Suprapubic skin (tissue), 4 donors: ENCODE data around the gene NIPAL3.
"Not testable (repeated sequence)": the region's sequence is repeated elsewhere in the genome, so short reads cannot be mapped to it uniquely, and the experiment has no call there.

ENCODE experiments used
- CTCF ChIP-seq, 2 donors: fragments of 200-600 bp in 1 of 2; fragments of 450-650 bp in 1 of 2; sonication (generic) in 1 of 2; IDR thresholded peaks; one replicate each; pipeline ENCODE4 v1.5.1; 2016 to 2019; ENCODE audit warnings: antibody characterized with exemption in 2 of 2, mild to moderate bottlenecking in 1 of 2, moderate library complexity in 1 of 2
- POLR2A ChIP-seq, 2 donors: fragments of 450-650 bp; IDR thresholded peaks; one replicate each; pipeline ENCODE4 v1.6.1; 2017; ENCODE audit warnings: antibody characterized with exemption in 2 of 2, mild to moderate bottlenecking in 2 of 2, moderate library complexity in 2 of 2
- POLR2AphosphoS5 ChIP-seq, 3 donors: sonication (generic); formaldehyde crosslinking; IDR thresholded peaks; one replicate each; pipeline ENCODE4 v1.6.1; 2017; ENCODE audit warnings: antibody characterized with exemption in 3 of 3

DNA sequence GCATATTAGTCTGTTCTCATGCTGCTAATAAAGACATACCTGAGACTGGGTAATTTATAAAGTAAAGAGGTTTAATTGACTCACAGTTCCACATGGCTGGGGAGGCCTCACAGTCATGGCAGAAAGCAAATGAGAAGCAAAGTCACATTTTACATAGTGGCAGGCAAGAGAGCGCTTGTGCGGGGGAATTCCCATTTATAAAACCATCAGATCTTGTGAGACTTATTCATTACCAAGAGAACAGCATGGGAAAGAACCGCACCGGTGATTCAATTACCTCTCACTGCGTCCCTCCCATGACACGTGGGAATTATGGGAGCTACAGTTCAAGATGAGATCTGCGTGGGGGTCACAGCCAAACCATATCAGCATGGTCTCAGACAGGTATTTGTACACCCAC lies 72.6 kb downstream of the NIPAL3 start:
- not testable (repeated sequence) for TF ChIP-seq CTCF, POLR2A, POLR2AphosphoS5 (IDR thresholded peaks at IDR 0.05)
